Hypothalamus (tissue), 51 donors: ENCODE measurements around the gene ORAI2.
"Not testable (repeated sequence)": the region's sequence is repeated elsewhere in the genome, so short reads cannot be mapped to it uniquely, and the experiment has no call there.

ENCODE experiments used
- DNase-seq, 51 donors: peaks; one replicate each; lab custom pipeline; 2025; lab: John Stamatoyannopoulos, UW

Gene ORAI2

GRCh38 chr7:102444961-102445673, 11.7 kb downstream of the ORAI2 start:
- DNase-seq = no peak

GRCh38 chr7:102445674-102446071, 12.3 kb downstream of the ORAI2 start:
- DNase-seq = no peak

- DNase-seq = no peak
These were observed 13.2 kb downstream of the ORAI2 start for GRCh38 chr7:102446387-102447156.

DNA sequence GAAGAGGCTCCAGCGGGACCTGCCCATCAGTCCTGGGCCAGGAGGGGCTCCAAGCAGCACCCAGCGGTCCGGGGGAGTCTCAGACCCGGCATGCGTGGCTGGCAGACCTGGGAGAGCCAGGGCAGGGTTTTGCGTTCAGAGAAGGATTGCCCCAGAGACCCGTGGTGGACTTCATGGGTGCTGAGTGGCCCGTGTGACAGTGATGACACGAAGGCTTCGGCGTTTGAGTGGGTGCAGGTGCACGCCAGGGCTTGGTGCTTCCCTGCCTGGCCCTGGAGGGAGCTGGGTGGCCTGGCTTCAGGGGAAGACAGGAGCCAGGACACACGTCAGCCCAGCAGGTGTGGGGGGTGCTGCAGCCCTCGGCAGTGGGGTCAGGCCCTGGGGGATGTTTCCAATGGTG, 13.9 kb downstream of the ORAI2 start:
- no peak for DNase-seq

- no peak for DNase-seq
These were observed 15.8 kb downstream of the ORAI2 start for GRCh38 chr7:102449136-102449535.

- DNase-seq = no peak
These were observed 16.9 kb downstream of the ORAI2 start for GRCh38 chr7:102450242-102450641.

- DNase-seq = no peak
These were observed 18.1 kb downstream of the ORAI2 start for GRCh38 chr7:102451371-102452054.

DNA sequence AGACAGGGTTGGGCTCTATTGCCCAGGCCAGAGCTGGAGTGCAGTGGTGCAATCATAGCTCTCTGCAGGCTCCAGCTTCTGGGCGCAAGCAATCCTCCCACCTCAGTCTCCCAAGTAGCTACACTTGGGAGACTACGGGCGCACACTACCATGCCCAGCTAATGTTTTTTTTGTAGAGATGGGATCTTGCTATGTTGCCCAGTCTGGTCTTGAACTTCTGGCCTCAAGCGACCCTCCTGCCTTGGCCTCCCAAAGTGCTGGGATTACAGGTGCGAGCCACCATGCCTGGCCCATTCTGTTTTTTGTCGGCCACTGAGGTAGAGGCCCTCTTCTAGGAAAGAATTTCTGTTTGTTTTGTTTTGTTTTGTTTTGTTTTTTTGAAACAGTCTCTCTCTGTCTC, 19.1 kb downstream of the ORAI2 start:
- no peak for DNase-seq

DNA sequence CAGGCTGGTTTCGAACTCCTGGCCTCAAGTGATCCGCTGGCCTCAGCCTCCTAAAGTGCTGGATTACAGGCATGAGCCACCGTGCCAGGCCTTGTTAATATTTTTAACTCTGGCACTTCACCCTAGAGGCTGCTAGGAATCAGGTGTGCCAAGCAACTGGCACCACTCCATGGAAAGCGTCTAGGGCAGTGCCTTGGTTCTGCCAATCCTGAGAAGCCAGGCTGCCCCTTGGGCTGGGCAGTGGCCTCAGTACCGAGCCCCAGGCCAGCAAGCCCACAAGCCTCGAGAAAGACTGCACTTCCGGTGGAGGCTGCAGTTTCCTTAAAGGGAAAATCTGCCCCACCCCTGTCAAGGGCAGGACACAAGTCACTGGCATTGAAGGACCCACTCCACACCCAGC, 19.9 kb downstream of the ORAI2 start:
- DNase-seq = no peak

DNA sequence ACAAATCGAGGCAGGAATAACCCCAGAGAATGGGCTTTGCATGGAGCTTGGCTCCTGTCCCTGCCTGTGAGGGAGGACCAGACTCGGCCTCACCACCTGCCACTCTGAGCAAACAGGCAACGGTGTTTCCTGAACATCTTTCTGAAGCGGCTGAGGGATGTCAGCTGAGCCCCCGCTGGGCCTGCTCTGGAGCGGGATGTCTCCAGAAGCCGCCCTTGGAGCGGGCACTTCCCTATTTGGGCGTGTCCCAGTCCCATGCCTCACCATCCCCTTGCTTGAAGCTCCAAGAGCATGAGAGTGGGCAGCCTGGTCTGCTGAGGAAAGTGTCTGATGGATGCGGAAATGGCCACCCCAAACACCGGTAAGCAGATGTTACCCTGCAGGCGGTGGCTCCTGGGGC, 21.1 kb downstream of the ORAI2 start:
- no peak for DNase-seq

- DNase-seq = not testable (repeated sequence)
These were observed 21.6 kb downstream of the ORAI2 start for GRCh38 chr7:102454932-102455331.

- DNase-seq = no peak
These were observed 22.2 kb downstream of the ORAI2 start for GRCh38 chr7:102455596-102455995.

DNA sequence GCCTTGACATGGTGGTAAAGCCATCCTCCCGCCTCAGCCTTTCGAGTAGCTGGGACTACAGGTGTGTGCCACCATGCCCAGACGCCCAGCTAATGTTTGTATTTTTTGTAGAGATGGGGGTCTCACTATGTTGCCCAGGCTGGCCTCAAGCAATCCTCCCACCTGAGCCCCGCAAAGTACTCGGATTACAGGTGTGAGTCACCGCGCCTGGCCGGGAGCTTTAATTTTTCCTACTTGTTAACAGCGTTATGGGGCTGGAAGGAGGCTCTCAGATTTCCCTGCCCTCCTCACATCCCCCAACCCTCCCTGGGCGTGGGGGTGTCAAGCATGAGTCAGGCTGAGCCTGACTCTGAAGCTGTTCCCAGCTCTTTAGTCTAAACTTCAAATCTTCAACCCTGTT, 23.0 kb downstream of the ORAI2 start:
- DNase-seq = peak in 2 of 51 donors; percentile 21 to 34

- DNase-seq = no peak
These were observed 24.1 kb downstream of the ORAI2 start for GRCh38 chr7:102457352-102457924.

- DNase-seq = no peak
These were observed 26.0 kb downstream of the ORAI2 start for GRCh38 chr7:102459221-102459844.

GRCh38 chr7:102460467-102460866, 27.1 kb downstream of the ORAI2 start:
- no peak for DNase-seq

DNA sequence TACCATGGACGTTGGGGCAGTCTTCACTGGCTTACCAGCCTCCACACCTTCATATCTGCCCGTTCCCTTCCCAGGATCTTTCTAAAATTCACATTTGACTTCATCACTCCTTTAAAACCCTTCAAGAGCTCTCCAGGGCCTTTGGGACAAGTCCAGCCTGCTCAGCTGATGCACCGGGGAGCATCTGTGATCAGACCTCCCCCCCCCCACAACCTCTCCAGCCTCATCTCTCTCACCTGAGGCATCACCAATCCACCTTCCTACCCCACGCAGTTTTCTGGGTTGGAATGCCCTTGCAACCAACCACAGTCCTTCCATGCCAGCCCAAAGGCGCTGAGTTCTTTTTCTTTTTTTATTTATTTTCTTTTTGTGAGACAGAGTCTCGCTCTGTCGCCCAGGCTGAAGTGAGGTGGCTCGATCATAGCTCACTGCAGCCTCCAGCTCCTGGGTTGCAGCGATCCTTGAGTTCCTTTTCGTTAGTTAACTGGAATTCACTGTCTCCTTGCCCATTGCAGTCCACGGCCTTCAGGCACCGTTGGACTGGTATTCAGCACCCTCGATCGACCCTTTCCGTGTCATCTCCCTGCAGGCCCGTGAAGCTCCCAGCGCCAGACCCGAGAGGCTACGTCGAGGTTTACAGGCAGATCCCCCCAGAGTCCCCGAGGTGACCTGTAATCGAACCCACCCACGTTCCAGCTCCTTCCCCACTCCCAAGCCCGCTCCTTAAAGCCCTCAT, 30.6 kb downstream of the ORAI2 start:
- peak in 1 of 51 donors; percentile 20 for DNase-seq

- peak; percentile 30 to 94 (median 83) for DNase-seq
These were observed 31.4 kb downstream of the ORAI2 start, which contains the start of the genes ALKBH4 and LRWD1 for GRCh38 chr7:102464577-102465280. ALKBH4 (minus strand) TSS chr7:102464863; CDS start chr7:102464836, 27 bp downstream. LRWD1 (plus strand) TSS chr7:102464984; CDS start chr7:102465081, 97 bp downstream.

GRCh38 chr7:102466097-102466496, 32.7 kb downstream of the ORAI2 start:
- DNase-seq = no peak
